Measurements from ENCODE around the gene APBB3.
A peak's percentile ranks its signal among the peaks of the same experiment; 100 is the strongest.

The APBB3 gene

GRCh38 chr5:140551872-140552271 lies 12.5 kb downstream of the APBB3 start:
- no peak for DNase-seq (ENCODE audit: low read depth)

GRCh38 chr5:140550147-140551079 lies 14.0 kb downstream of the APBB3 start:
- DNase-seq (ENCODE audit: low read depth) = no peak

GRCh38 chr5:140549237-140550144 lies 14.9 kb downstream of the APBB3 start:
- DNase-seq (ENCODE audit: low read depth) = peak; percentile 30

GRCh38 chr5:140548791-140549190 lies 15.6 kb downstream of the APBB3 start:
- DNase-seq (ENCODE audit: low read depth) = no peak

GRCh38 chr5:140548300-140548688 lies 16.1 kb downstream of the APBB3 start:
- no peak for DNase-seq (ENCODE audit: low read depth)

GRCh38 chr5:140547508-140548299 lies 16.7 kb downstream of the APBB3 start, which contains the start of gene EIF4EBP3:
EIF4EBP3 (plus strand) TSS chr5:140547662; CDS start chr5:140547738, 76 bp downstream.
- DNase-seq (ENCODE audit: low read depth) = peak; percentile 94

- peak; percentile 53 for DNase-seq (ENCODE audit: low read depth)
Observed at GRCh38 chr5:140546851-140547507, 17.4 kb downstream of the APBB3 start.

- no peak for DNase-seq (ENCODE audit: low read depth)
Observed at GRCh38 chr5:140545606-140546005, 18.8 kb downstream of the APBB3 start.

- DNase-seq (ENCODE audit: low read depth) = no peak
Observed at GRCh38 chr5:140544986-140545385, 19.4 kb downstream of the APBB3 start.

- no peak for DNase-seq (ENCODE audit: low read depth)
Observed at GRCh38 chr5:140542972-140543371, 21.4 kb downstream of the APBB3 start.

- DNase-seq (ENCODE audit: low read depth) = no peak
Observed at GRCh38 chr5:140540227-140540626, 24.2 kb downstream of the APBB3 start.

GRCh38 chr5:140524003-140524402 lies 40.4 kb downstream of the APBB3 start:
- no peak for DNase-seq (ENCODE audit: low read depth)

GRCh38 chr5:140513124-140513523 lies 51.3 kb downstream of the APBB3 start:
- no peak for DNase-seq (ENCODE audit: low read depth)

GRCh38 chr5:140509898-140510297 lies 54.5 kb downstream of the APBB3 start:
- no peak for DNase-seq (ENCODE audit: low read depth)
